Measurements from ENCODE around the gene FBXL5.

FBXL5 gene, protein sequence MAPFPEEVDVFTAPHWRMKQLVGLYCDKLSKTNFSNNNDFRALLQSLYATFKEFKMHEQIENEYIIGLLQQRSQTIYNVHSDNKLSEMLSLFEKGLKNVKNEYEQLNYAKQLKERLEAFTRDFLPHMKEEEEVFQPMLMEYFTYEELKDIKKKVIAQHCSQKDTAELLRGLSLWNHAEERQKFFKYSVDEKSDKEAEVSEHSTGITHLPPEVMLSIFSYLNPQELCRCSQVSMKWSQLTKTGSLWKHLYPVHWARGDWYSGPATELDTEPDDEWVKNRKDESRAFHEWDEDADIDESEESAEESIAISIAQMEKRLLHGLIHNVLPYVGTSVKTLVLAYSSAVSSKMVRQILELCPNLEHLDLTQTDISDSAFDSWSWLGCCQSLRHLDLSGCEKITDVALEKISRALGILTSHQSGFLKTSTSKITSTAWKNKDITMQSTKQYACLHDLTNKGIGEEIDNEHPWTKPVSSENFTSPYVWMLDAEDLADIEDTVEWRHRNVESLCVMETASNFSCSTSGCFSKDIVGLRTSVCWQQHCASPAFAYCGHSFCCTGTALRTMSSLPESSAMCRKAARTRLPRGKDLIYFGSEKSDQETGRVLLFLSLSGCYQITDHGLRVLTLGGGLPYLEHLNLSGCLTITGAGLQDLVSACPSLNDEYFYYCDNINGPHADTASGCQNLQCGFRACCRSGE

DNA sequence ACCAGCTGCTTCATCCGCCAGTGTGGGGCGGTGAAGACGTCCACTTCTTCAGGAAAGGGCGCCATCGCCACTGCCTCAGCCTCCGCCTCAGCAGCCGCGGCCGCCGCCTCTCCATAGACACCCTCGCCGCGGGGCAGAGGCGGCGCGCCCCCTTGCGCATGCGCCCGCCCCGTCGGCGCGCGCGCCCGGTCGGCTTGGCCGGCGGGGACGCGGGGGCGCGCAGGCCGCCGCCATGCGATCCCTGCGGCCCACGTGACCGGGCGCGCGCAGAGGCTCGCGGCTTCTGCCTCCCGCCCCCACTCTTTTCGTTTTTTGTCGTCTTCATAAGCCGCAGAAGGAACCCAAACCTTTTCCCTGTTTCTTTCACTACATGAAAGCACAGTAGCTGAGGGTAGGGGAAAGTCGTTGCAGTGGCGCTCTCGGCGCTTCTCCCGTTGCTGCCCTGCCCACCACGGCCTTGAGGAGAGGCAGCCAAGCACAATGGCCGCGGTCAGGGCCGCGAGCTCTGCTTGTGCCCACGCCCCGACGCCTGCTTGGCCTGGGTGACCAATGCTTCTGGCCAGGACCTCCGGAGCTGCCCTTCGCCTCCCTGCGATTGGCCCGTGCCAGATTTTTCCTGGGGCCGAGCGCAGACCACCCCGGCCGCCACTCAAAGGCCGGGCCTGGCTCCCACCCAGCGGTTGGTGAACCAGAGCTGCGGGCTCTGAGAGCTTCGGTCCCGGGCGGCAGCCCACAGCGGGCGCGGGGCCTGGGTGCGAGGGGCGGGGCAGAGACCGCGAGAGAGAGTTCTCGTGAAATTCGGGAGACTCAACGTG lies at the start of gene FBXL5:
FBXL5 (minus strand) TSS at position 135 of the 815 bp plus-strand sequence; CDS start at position 65, 70 bp downstream.
- peak; percentile 82 for DNase-seq

GRCh38 chr4:15704129-15704528 lies 49.0 kb upstream of the FBXL5 start:
- DNase-seq = no peak

DNA sequence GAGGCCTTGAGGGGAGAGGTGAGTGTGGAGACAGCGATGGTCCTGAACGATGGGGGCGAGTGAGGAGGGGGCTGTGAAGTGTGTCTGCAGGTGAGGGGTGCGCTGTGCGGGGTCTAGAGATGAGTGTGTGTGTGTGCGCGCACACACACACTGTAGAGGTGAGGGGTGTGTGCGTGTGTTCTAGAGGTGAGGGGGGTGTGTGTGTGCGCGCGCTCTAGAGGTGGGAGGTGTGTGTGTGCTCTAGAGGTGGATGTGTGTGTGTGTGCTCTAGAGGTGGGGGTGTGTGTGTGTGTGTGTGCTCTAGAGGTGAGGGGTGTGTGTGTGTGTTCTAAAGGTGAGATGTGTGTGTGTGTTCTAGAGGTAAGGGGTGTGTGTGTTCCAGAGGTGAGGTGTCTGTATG lies 48.3 kb upstream of the FBXL5 start:
- no peak for DNase-seq

DNA sequence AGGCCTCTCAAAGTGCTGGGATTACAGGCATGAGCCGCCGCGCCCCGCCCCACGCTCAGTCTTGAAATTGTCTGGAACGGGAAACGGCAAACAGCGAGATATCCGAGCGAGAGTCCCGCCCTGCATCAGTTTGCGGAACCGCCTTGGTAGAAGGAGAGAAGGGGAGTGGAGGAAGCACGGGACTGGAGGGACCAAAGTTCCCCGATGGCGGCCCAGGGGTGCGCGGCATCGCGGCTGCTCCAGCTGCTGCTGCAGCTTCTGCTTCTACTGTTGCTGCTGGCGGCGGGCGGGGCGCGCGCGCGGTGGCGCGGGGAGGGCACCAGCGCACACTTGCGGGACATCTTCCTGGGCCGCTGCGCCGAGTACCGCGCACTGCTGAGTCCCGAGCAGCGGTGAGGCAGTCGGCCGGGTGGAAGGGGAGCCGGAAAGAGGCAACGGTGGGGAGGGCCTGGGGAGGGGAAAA lies 47.8 kb upstream of the FBXL5 start, which contains the start of gene BST1:
BST1 (plus strand) TSS at position 125 of the 463 bp plus-strand sequence; CDS start at position 205, 80 bp downstream.
- DNase-seq = peak; percentile 42

DNA sequence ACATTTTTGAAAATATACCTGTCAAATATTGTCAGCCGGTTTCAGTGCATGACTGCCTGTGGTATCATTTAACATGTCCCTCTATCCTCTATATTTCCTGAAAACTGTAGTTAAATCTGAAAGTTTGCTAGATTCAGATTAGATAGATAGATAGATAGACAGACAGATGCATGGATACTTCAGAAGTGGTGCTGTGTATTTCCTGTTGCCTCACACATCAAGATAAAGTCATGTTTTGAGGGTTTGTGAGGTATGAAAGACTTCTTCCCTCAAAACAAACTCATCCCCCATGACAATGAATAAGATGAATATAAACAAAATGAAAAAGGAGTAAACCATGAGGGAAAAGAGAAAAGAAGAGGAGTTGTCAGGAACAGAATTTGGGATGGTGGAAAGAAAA lies 41.7 kb upstream of the FBXL5 start:
- DNase-seq = no peak

DNA sequence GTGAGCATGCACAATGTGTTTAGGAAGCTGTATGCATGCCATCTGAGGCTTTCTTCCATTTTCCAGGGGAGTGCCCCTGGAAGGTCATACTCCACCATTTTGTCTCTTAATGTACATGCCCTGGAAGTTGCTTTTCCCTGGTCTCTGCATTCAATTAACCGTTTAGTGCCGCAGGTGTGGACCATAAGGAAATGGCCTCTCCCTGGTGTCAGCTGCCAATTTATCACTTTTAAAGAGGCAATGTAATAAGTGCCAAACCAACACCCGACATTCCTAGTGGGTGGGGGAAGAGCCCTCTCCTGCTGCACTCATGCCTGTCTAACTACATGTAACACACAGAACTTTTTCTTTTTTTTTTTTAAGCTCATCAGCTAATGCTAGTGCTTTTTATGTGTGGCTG lies 40.6 kb upstream of the FBXL5 start:
- DNase-seq = no peak

DNA sequence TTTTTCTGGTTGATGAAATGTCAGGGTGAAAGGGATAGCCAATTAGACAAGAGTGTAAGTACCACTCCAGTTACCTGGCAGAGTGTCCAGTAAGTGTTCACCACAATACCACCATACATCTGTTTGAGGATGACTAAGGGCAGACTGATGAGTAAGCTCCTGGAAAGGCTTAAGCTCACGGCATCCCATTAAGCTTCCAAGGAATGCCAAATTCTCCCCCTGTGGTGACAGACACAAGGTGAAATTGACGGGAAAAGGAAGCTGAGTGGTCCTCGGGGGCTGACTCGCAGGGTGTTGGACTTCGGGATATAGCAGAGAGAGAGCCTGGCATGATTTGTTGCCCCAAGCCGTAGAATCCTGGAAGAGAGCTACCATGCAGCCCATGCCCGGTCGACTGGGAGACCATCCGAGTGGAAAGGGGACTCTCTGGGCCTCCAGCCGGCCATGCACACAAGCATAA lies 40.1 kb upstream of the FBXL5 start:
- DNase-seq = no peak

GRCh38 chr4:15694431-15694830 lies 39.3 kb upstream of the FBXL5 start:
- no peak for DNase-seq

DNA sequence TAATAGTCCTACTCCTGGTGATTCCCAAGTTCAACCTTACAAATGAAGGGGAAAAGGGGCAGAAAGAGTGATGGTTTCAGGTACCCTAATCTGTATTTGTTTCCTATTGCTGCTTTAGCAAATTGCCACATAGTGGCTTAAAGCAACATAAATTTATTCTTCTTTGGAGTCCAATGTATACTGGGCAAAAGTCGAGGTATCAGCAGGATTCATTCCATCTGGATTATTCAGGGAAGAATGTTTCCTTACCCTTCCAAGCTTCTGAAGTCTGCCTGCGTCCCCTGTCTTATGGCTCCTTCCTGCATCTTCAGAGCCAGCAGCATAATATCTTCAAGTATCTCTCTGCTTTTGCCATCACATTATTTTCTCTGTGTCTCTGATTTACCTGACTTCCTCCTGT lies 37.4 kb upstream of the FBXL5 start:
- DNase-seq = no peak

GRCh38 chr4:15691346-15692135 lies 36.4 kb upstream of the FBXL5 start:
- no peak for DNase-seq

DNA sequence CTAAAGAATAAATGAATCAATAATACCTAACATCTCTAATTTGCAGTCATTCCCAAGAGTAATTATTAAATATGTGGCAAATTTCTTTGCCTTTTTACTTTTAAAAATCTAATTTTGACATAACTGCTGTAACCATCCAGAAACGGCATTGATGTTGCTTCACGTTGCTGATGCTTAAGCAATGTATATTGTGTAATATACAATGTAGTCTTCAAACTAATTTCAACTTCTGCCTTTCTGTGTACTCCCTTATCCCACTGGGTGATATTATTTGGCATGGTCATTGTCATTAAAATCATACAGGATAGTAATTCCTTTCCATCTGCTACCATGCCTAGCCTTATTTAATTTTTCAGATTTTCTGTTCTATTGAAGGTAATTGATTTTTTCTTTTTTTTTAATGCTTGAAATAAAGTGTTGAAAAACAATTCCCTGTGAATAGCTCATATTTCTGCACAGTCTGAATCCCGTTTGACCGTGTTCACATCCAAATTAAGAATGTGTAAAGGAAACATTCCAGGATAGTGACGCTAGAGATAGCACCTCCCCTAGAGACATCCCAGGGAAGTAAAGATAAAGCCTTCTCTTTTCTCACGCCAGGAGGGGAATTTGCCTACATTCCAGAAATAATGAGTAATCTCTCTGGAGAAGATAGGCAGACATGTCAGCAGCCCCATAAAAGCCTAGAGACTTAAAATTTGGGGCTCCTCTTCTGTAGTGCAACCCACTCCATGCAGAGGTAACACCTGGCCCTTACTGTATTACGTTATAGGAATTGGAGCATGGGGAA lies 35.1 kb upstream of the FBXL5 start:
- no peak for DNase-seq

DNA sequence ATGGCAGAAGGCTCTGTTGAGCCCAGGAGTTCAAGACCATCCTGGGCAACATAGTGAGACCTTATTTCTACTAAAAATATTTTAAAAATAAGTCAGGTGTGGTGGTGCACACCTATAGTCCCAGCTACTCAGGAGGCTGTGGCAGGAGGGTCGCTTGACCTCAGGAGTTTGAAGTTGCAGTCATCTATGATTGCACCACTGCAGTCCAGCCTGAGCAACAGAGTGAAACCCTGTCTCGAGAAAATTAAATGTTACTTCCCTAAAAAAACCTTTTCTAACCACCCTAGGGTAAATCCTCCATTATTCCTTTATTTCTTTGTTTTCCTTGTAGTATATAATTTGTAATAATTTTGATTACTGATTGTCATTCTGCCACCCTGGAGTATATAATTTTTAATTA lies 34.4 kb upstream of the FBXL5 start:
- no peak for DNase-seq

GRCh38 chr4:15688051-15688450 lies 32.9 kb upstream of the FBXL5 start:
- DNase-seq = no peak

DNA sequence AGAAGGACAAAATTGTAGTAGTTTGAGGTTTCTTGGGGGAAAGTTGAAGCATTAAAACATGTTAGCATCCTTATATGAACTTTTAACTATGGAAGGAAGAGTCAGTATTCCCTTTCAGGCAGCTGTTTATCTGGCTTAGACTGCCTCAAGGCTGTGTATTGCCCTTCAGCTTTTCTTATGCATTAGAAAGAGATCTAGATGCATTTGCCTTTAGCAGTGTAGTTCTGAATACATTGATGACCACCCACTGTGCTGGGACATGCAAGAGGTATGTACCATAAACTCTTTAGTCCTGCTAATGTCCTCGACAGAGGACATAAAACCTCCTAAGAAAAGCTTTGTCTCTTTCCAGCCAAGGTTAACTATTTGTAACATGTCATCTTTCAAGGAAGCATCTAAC lies 29.3 kb upstream of the FBXL5 start:
- no peak for DNase-seq

- no peak for DNase-seq
Observed at GRCh38 chr4:15683143-15683495, 28.0 kb upstream of the FBXL5 start.

- no peak for DNase-seq
Observed at GRCh38 chr4:15682242-15683142, 27.3 kb upstream of the FBXL5 start.

- peak; percentile 98 for DNase-seq
Observed at GRCh38 chr4:15681372-15682241, 26.4 kb upstream of the FBXL5 start, which contains the start of gene FAM200B. TSS of gene FAM200B (plus strand) at chr4:15681827. CDS start at chr4:15686978, 5,151 bp downstream.

DNA sequence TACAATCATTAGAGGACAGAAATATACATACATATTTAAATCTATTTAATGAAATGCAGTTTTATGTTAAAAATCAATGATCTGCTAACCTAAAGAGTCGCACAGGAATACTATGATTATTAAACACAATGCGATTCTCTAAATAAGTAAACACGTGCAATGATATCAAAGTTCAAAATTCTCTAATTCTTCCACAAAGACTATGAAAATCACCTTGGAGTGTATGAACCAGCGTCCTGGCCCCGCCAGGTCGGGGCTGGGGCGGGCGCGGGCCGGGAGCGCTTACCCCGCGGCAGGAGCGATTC lies 25.9 kb upstream of the FBXL5 start:
- DNase-seq = no peak

DNA sequence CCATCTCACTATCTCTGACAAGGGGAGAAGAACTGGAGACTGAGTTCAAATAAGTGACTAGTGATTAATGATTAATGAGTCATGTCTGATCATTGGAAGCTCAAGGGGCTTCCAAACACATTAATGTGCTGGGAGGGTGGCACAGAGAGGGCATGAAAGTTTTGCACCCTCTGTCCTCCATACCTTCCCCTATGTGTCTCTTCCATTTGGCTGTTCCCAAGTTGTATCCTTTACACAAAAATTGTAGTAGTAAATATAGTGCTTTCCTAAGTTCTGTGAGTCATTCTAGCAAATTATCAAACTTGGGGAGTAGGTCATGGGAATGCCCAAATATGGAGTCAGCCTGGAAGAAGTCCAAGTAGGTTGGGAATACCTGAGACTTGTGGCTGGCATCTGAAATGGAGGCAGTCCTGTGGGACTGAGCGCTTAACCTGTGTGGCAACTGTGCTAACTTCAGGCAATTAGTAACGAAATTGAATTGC lies 22.4 kb upstream of the FBXL5 start:
- DNase-seq = no peak

All from stimulated activated CD4-positive, alpha-beta T cell treated with anti-CD3 and anti-CD28 coated beads, Interleukin-1b, Interleukin-23, amount 100 ng/mL, for 48 hours (primary cell).